GM12878 (cell line): ENCODE data around the gene KNSTRN. TPM values are rescaled to one million over a fixed set of nuclear protein-coding genes. Genes with fewer than 3 reads are reported as not detected.
A peak's percentile ranks its signal among the peaks of the same experiment; 100 is the strongest.

Source experiments
- ATAC-seq: fragments of 200-7000 bp; cut with Tn5 transposase; 3 replicates; pipeline ENCODE4 v1.9.1; 2020; ENCODE audit warnings: mild to moderate bottlenecking, moderate library complexity
- BruUV-seq: library from RNA; stranded (reverse); fragments of 400-500 nt; replicated peaks from 2 replicates; lab custom pipeline; 2021; lab: Mats Ljungman, UMichigan
- CTCF ChIA-PET: fragments of 300-600 bp; sonication (Branson Sonifier 250); formaldehyde crosslinking; extraction: SDS; loops from one replicate; lab custom pipeline; 2021; ENCODE audit warnings: inconsistent platforms; lab: Yijun Ruan, JAX
- POLR2A ChIA-PET: fragments of 350-600 bp; formaldehyde crosslinking; extraction: SDS; loops from one replicate; lab custom pipeline; 2021; ENCODE audit warnings: inconsistent platforms; lab: Charles Lee
- RAD21 ChIA-PET: fragments of 300-600 bp; sonication (Branson Sonifier 250); formaldehyde crosslinking; loops from one replicate; lab custom pipeline; 2023; ENCODE audit warnings: antibody characterized with exemption; ENCODE audit not compliant: unreplicated experiment; lab: Charles Lee
- SMC1A ChIA-PET: fragments of 300-600 bp; sonication (Branson Sonifier 250); formaldehyde crosslinking; loops from one replicate; lab custom pipeline; 2023; ENCODE audit not compliant: unreplicated experiment, uncharacterized antibody; lab: Charles Lee
- DNase-seq: peaks from one replicate; pipeline ENCODE4 v3.0.0-alpha.2; 2011; ENCODE audit warnings: low read depth, low spot score
- FAIRE-seq: peaks from 3 replicates; lab custom pipeline; 2011; peaks lifted over from hg19 to GRCh38; lab: Jason Lieb, UNC
- H2AFZ ChIP-seq: 2 replicates; pipeline ENCODE4 v1.6.0; 2011; ENCODE audit warnings: low read depth, low read length, control low read depth; ENCODE audit not compliant: control insufficient read depth
- H3K27ac ChIP-seq: 2 replicates; pipeline ENCODE4 v1.5.1; 2011; ENCODE audit warnings: control low read depth; ENCODE audit not compliant: control insufficient read depth, insufficient read depth
- H3K27me3 ChIP-seq, 2 experiments: replicated peaks in 1 of 2; 2 replicates each; pipeline versions ENCODE4 v1.6.0 to v1.6.1; 2011; ENCODE audit warnings: low read length in 1 of 2; ENCODE audit not compliant: control insufficient read depth in 2 of 2, insufficient read depth in 2 of 2
- H3K36me3 ChIP-seq, 2 experiments: 2 replicates each; pipeline ENCODE4 v1.5.1; 2011; ENCODE audit warnings: low read length in 1 of 2; ENCODE audit not compliant: control insufficient read depth in 2 of 2, insufficient read depth in 2 of 2
- H3K4me1 ChIP-seq: 2 replicates; pipeline ENCODE4 v1.6.1; 2011; ENCODE audit warnings: mild to moderate bottlenecking, low read length, moderate library complexity, mixed read lengths; ENCODE audit not compliant: control insufficient read depth, insufficient read depth
- H3K4me2 ChIP-seq: 2 replicates; pipeline ENCODE4 v1.6.0; 2011; ENCODE audit warnings: control low read depth; ENCODE audit not compliant: control insufficient read depth, insufficient read depth
- H3K4me3 ChIP-seq: fragments of 200-600 bp; sonication (generic); 2 replicates; pipeline ENCODE4 v1.5.1; 2016
- H3K79me2 ChIP-seq: 2 replicates; pipeline ENCODE4 v1.6.0; 2011; ENCODE audit warnings: low read length; ENCODE audit not compliant: control insufficient read depth, insufficient read depth
- H3K9ac ChIP-seq: 2 replicates; pipeline ENCODE4 v1.8.0; 2011; ENCODE audit warnings: low read length, control low read depth, mixed read lengths; ENCODE audit not compliant: control insufficient read depth, insufficient read depth
- H3K9me3 ChIP-seq: replicated peaks from 3 replicates; pipeline ENCODE4 v1.5.1; 2011; ENCODE audit warnings: mild to moderate bottlenecking, low read length; ENCODE audit not compliant: control insufficient read depth, insufficient read depth
- H4K20me1 ChIP-seq: 2 replicates; pipeline ENCODE4 v1.6.0; 2011; ENCODE audit not compliant: control insufficient read depth, insufficient read depth
- ATF7 ChIP-seq: fragments of 450-650 bp; IDR thresholded peaks from 2 replicates; pipeline ENCODE4 v1.6.1; 2016; ENCODE audit warnings: low read depth, mild to moderate bottlenecking
- BCL11A ChIP-seq: IDR thresholded peaks from 2 replicates; pipeline ENCODE4 v1.6.1; 2011; ENCODE audit warnings: low read depth, low read length
- CHD4 ChIP-seq: fragments of 200-600 bp; sonication (generic); IDR thresholded peaks from 2 replicates; pipeline ENCODE4 v1.6.1; 2016; ENCODE audit warnings: mild to moderate bottlenecking
- FOXM1 ChIP-seq: IDR thresholded peaks from 2 replicates; pipeline ENCODE4 v1.6.1; 2012; ENCODE audit warnings: low read depth, mild to moderate bottlenecking, inconsistent platforms, low read length, moderate library complexity
- LARP7 ChIP-seq: fragments of 450-650 bp; IDR thresholded peaks from 2 replicates; pipeline ENCODE4 v1.6.1; 2017; ENCODE audit warnings: mild to moderate bottlenecking
- POLR2AphosphoS5 ChIP-seq: IDR thresholded peaks from 2 replicates; pipeline ENCODE4 v1.6.1; 2011; ENCODE audit warnings: mild to moderate bottlenecking, low read length, inconsistent platforms
- RAD51 ChIP-seq: fragments of 450-650 bp; IDR thresholded peaks from 2 replicates; pipeline ENCODE4 v1.6.1; 2016; ENCODE audit warnings: moderate library complexity, mild to moderate bottlenecking, inconsistent platforms
- SMC3 ChIP-seq: IDR thresholded peaks from 2 replicates; pipeline ENCODE4 v1.6.1; 2011; ENCODE audit warnings: low read length, improper control_type of control experiment, borderline replicate concordance
- YY1 ChIP-seq: IDR thresholded peaks from 2 replicates; pipeline ENCODE4 v1.6.1; 2011; ENCODE audit warnings: low read depth, mild to moderate bottlenecking, low read length
- ZNF217 ChIP-seq: fragments of 450-650 bp; IDR thresholded peaks from 2 replicates; pipeline ENCODE4 v1.6.1; 2017; ENCODE audit warnings: antibody characterized with exemption, mild to moderate bottlenecking
- WGBS: methylation state at CpG from one replicate; pipeline ENCODE4 v1.1.6; 2016; ENCODE audit warnings: low lambda C conversion rate; ENCODE audit not compliant: insufficient replicate concordance, insufficient coverage; ENCODE audit errors: missing lambda C conversion rate; 5-methylcytosine and 5-hydroxymethylcytosine counted together
- in situ Hi-C: fragments of 300-500 bp; cut with MboI; formaldehyde crosslinking; loops from 9 replicates; pipeline ENCODE4 v1.14.3; 2018; ENCODE audit warnings: mixed read lengths
- intact Hi-C: fragments of 100-400 bp; cut with micrococcal nuclease; formaldehyde crosslinking; loops from one replicate; pipeline ENCODE4 v1.14.2; 2022; ENCODE audit not compliant: unreplicated experiment
- polyA plus RNA-seq, 11 experiments: library from polyadenylated mRNA; depleted of rRNA in 4 of 11; unstranded in 6 of 11; stranded (reverse) in 5 of 11; fragments of >200 nt; fragmentation: Nextera tagmentation in 4 of 11; fragmentation: Illumina TruSeq in 1 of 11; extraction: Ambion mirVana in 4 of 11; extraction: Trizol in 1 of 11; gene quantifications; 1 replicate in 1 of 11; 2 replicates in 10 of 11; pipeline versions ENCODE4 v1.2.1 to v1.2.3, GENCODE V29; 2011 to 2016; ENCODE audit warnings: inconsistent platforms in 2 of 11, missing spikeins in 2 of 11, low read depth in 1 of 11
- total RNA-seq, 4 experiments: library from RNA; depleted of rRNA in 3 of 4; stranded (reverse); fragments of >200 nt in 3 of 4; fragmentation: Illumina TruSeq in 1 of 4; extraction: Trizol in 1 of 4; gene quantifications; 2 replicates each; pipeline versions ENCODE4 v1.2.1 to v1.2.3, GENCODE V29; 2013 to 2021
- TF ChIP-seq, protein P1 (sequence below): fragments of 450-650 bp; IDR thresholded peaks from 2 replicates; pipeline ENCODE4 v1.6.1; 2017; ENCODE audit warnings: mild to moderate bottlenecking, moderate library complexity
- TF ChIP-seq, protein P2 (sequence below), 3 experiments: IDR thresholded peaks in 2 of 3; conservative IDR thresholded peaks in 1 of 3; 2 replicates each; pipeline ENCODE4 v1.5.1; 2011; ENCODE audit warnings: low read depth in 3 of 3, low read length in 3 of 3, mild to moderate bottlenecking in 3 of 3, control low read depth in 2 of 3, moderate library complexity in 2 of 3, inconsistent platforms in 1 of 3, mixed read lengths in 1 of 3; ENCODE audit not compliant: control insufficient read depth in 2 of 3, insufficient read depth in 1 of 3; ENCODE audit errors: extremely low read depth in 1 of 3
- TF ChIP-seq, protein P3 (sequence below): IDR thresholded peaks from 2 replicates; pipeline ENCODE4 v1.6.1; 2011; ENCODE audit warnings: low read depth, mild to moderate bottlenecking, low read length, moderate library complexity, borderline replicate concordance; ENCODE audit errors: extremely low read depth
- TF ChIP-seq, protein P4 (sequence below): IDR thresholded peaks from 2 replicates; pipeline ENCODE4 v1.6.1; 2012; ENCODE audit warnings: low read depth, low read length, improper control_type of control experiment

The KNSTRN gene
- total and polyA plus RNA-seq, 10 of the 15 experiments (the other 5 are each of a cell fraction or from before 2014, with no cell fraction given) = 30.3 to 72.1 (median 47.1) TPM

DNA sequence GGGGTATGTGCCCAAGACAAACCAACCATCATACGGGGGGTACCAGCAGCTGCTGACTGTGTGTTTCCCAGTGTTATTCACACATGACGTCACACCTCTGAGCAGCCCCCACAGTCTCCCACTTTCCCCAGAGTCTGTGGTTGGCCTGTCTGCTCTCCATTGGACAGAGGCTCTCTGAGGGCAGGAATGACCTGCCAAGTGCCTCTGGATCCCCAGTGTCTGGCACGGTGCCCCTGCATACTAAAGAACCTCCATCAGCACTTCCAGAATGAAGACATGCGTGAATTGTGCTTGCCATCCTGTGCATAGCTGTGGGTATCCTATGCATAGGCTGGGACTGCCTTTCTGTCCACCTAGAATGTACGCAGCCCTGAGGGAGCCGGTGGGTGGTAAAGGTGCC lies 38.3 kb upstream of the KNSTRN start (continued):
- TF ChIP-seq, protein P1, sequence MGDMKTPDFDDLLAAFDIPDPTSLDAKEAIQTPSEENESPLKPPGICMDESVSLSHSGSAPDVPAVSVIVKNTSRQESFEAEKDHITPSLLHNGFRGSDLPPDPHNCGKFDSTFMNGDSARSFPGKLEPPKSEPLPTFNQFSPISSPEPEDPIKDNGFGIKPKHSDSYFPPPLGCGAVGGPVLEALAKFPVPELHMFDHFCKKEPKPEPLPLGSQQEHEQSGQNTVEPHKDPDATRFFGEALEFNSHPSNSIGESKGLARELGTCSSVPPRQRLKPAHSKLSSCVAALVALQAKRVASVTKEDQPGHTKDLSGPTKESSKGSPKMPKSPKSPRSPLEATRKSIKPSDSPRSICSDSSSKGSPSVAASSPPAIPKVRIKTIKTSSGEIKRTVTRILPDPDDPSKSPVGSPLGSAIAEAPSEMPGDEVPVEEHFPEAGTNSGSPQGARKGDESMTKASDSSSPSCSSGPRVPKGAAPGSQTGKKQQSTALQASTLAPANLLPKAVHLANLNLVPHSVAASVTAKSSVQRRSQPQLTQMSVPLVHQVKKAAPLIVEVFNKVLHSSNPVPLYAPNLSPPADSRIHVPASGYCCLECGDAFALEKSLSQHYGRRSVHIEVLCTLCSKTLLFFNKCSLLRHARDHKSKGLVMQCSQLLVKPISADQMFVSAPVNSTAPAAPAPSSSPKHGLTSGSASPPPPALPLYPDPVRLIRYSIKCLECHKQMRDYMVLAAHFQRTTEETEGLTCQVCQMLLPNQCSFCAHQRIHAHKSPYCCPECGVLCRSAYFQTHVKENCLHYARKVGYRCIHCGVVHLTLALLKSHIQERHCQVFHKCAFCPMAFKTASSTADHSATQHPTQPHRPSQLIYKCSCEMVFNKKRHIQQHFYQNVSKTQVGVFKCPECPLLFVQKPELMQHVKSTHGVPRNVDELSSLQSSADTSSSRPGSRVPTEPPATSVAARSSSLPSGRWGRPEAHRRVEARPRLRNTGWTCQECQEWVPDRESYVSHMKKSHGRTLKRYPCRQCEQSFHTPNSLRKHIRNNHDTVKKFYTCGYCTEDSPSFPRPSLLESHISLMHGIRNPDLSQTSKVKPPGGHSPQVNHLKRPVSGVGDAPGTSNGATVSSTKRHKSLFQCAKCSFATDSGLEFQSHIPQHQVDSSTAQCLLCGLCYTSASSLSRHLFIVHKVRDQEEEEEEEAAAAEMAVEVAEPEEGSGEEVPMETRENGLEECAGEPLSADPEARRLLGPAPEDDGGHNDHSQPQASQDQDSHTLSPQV = no peak

DNA sequence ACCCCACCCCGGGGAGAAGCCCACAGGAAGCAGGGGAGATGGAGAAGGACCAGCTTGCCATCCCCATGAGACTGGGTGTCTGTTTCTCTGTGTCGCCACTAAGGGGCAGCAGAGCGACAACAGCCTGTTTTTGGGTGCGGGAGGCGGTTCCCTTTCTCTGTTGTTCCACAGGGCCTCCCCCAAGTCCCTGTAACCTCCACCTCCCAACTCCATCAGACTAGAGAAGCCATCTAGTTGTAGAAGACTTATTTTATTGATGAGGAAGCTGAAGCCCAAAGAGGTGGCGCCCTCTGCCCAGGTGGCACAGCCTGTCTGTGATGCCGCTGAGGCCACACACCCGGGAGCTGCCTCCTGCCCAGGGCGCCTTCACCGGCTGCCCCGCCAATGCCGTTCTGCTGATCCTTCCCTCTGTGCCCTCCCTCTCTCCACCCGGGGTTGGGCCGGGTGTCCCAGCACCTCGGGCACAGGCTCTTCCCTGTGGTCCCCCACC lies 37.8 kb upstream of the KNSTRN start:
- BruUV-seq = no TSS peak
- ChIA-PET CTCF (interaction anchor here (0.6 to 13.7 kb wide), 29 partner anchors 8 to 162 kb away, joined by 3 to 336 read pairs (median 4); partner anchors contain the start of genes INAFM2, IVD and PLCB2), RAD21 (interaction anchor here (0.8 to 3.4 kb wide), 7 partner anchors 19 to 127 kb away, joined by 3 to 17 read pairs (median 3); no protein-coding TSS in a partner anchor), SMC1A (interaction anchor here (0.9 to 1.5 kb wide), 7 partner anchors 24 to 77 kb away, joined by 3 to 7 read pairs (median 3); partner anchors contain the start of gene IVD), POLR2A (interaction anchor here (0.8 kb wide), 1 partner anchor 27 kb away, joined by 3 read pairs; no protein-coding TSS in a partner anchor)
- Histone ChIP-seq H3K27me3 (no peaks in the 10 kb centered on the region; a peak in 1 of 4 replicates), H3K9ac (no peak overlapping the region), H3K4me2 (no peak overlapping the region), H3K79me2 (no peaks in the 10 kb centered on the region), H4K20me1 (no peaks in the 10 kb centered on the region), H3K4me1 (no peaks in the 10 kb centered on the region), H3K27ac (no peak overlapping the region), H3K36me3 (no peaks in the 10 kb centered on the region), H3K9me3 (no peaks in the 10 kb centered on the region), H2AFZ (no peak overlapping the region), H3K4me3 (no peak overlapping the region)
- WGBS = 33% methylated on average over 12 of the region's 15 CpGs
- DNase-seq (no peak), ATAC-seq (peak; percentile 91), FAIRE-seq (peak; percentile 94)
- in situ Hi-C loops = loop anchor here (5.0 kb wide), 1 partner anchor 78 kb away; no protein-coding TSS in a partner anchor
- intact Hi-C loops = loop anchor here (1.0 to 10.0 kb wide), 2 partner anchors 78 to 160 kb away; no protein-coding TSS in a partner anchor
- TF ChIP-seq RAD51 (no peak), BCL11A (no peak), LARP7 (0 out of 2 replicates have a peak, but pooled peaks have one; percentile 14), CHD4 (no peak), ATF7 (no peak), POLR2AphosphoS5 (no peak), ZNF217 (no peak), YY1 (peak; percentile 18; the same call in 1 of the 2 replicates), FOXM1 (no peak), SMC3 (peak; percentile 89)
- TF ChIP-seq, protein P2, sequence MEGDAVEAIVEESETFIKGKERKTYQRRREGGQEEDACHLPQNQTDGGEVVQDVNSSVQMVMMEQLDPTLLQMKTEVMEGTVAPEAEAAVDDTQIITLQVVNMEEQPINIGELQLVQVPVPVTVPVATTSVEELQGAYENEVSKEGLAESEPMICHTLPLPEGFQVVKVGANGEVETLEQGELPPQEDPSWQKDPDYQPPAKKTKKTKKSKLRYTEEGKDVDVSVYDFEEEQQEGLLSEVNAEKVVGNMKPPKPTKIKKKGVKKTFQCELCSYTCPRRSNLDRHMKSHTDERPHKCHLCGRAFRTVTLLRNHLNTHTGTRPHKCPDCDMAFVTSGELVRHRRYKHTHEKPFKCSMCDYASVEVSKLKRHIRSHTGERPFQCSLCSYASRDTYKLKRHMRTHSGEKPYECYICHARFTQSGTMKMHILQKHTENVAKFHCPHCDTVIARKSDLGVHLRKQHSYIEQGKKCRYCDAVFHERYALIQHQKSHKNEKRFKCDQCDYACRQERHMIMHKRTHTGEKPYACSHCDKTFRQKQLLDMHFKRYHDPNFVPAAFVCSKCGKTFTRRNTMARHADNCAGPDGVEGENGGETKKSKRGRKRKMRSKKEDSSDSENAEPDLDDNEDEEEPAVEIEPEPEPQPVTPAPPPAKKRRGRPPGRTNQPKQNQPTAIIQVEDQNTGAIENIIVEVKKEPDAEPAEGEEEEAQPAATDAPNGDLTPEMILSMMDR (IDR thresholded peaks at IDR 0.05 in 2 of 3, conservative IDR thresholded peaks at IDR 0.05 in 1 of 3; ENCODE audit: control insufficient read depth in 2 of 3, extremely low read depth in 1 of 3, insufficient read depth in 1 of 3, low read depth in 3 of 3, low read length in 3 of 3) = peak; percentile 77 to 84 (median 83)
- TF ChIP-seq, protein P3, sequence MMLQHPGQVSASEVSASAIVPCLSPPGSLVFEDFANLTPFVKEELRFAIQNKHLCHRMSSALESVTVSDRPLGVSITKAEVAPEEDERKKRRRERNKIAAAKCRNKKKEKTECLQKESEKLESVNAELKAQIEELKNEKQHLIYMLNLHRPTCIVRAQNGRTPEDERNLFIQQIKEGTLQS = no peak
- TF ChIP-seq, protein P4, sequence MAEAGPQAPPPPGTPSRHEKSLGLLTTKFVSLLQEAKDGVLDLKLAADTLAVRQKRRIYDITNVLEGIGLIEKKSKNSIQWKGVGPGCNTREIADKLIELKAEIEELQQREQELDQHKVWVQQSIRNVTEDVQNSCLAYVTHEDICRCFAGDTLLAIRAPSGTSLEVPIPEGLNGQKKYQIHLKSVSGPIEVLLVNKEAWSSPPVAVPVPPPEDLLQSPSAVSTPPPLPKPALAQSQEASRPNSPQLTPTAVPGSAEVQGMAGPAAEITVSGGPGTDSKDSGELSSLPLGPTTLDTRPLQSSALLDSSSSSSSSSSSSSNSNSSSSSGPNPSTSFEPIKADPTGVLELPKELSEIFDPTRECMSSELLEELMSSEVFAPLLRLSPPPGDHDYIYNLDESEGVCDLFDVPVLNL = no peak
